ENCODE data around the gene KRTAP5-5.
A peak's percentile ranks its signal among the peaks of the same experiment; 100 is the strongest.
"Not testable (repeated sequence)": the region's sequence is repeated elsewhere in the genome, so short reads cannot be mapped to it uniquely, and the experiment has no call there.

The KRTAP5-5 gene

GRCh38 chr11:1597994-1598380, 31.6 kb upstream of the KRTAP5-5 start, which contains the start of gene KRTAP5-2:
KRTAP5-2 (minus strand) TSS chr11:1598294; CDS start chr11:1598250, 44 bp downstream.
- Histone ChIP-seq H3K4me2 (ENCODE audit: insufficient read depth, low read length, poor library complexity, severe bottlenecking) (no peak within 1 kb of the TSS), H4K8ac (ENCODE audit: low read depth, low read length) (peak within 1 kb of the TSS; percentile 43), H3K4me1 (ENCODE audit: control insufficient read depth in 2 of 2, insufficient read depth in 1 of 2, low read depth in 1 of 2, low read length in 2 of 2) (no peaks in the 10 kb centered on the region), H3K18ac (ENCODE audit: low read length) (no peak within 1 kb of the TSS), H2BK15ac (ENCODE audit: low read length) (no peak within 1 kb of the TSS), H2BK5ac (ENCODE audit: low read length) (no peak within 1 kb of the TSS), H3K9ac (ENCODE audit: low read depth, low read length, poor library complexity) (peak within 1 kb of the TSS; percentile 60), H3K79me1 (ENCODE audit: low read depth, low read length) (no peaks in the 10 kb centered on the region), H3K4ac (ENCODE audit: low read length) (no peak within 1 kb of the TSS), H2BK120ac (ENCODE audit: low read depth, low read length) (no peak within 1 kb of the TSS), H3K23ac (ENCODE audit: low read depth, low read length, poor library complexity) (peak within 1 kb of the TSS; percentile 65), H2AFZ (ENCODE audit: low read length) (no peak within 1 kb of the TSS), H3K14ac (ENCODE audit: low read length) (no peak within 1 kb of the TSS), H2AK5ac (ENCODE audit: low read depth, low read length) (no peak within 1 kb of the TSS), H3K27ac (replicated peaks; ENCODE audit: low read length) (no peak within 1 kb of the TSS), H3K4me3 (ENCODE audit: low read length in 2 of 2) (no peak within 1 kb of the TSS), H3K9me3 (replicated peaks in 1 of 2; ENCODE audit: control insufficient read depth in 2 of 2, insufficient read depth in 1 of 2, low read depth in 1 of 2, low read length in 2 of 2) (no peaks in the 10 kb centered on the region), H2BK12ac (ENCODE audit: low read length) (no peak within 1 kb of the TSS), H3K27me3 (ENCODE audit: control insufficient read depth in 3 of 3, insufficient read depth in 3 of 3, low read depth in 1 of 3, low read length in 3 of 3) (peaks cover 0 to 22% (median 11%) of the 10 kb centered on the region in 3 experiments), H3K36me3 (replicated peaks in 1 of 2; ENCODE audit: control insufficient read depth in 2 of 2, insufficient read depth in 2 of 2, low read length in 2 of 2) (no peaks in the 10 kb centered on the region), H4K91ac (ENCODE audit: low read depth, low read length, poor library complexity) (no peak within 1 kb of the TSS)
- no peak for DNase-seq (ENCODE audit: low spot score)
- no CpG with 5 or more reads among the region's 4 CpGs for WGBS, 2 donors (ENCODE audit: extremely low coverage in 2 of 2, insufficient read length in 2 of 2, insufficient replicate concordance in 1 of 2)

- not testable (repeated sequence) for H3K27ac ChIP-seq (replicated peaks; ENCODE audit: low read length); H3K4me1 ChIP-seq (ENCODE audit: control insufficient read depth in 2 of 2, insufficient read depth in 1 of 2, low read depth in 1 of 2, low read length in 2 of 2); H3K79me1 ChIP-seq (ENCODE audit: low read depth, low read length); H2BK120ac ChIP-seq (ENCODE audit: low read depth, low read length); H3K9me3 ChIP-seq (replicated peaks in 1 of 2; ENCODE audit: control insufficient read depth in 2 of 2, insufficient read depth in 1 of 2, low read depth in 1 of 2, low read length in 2 of 2); H3K36me3 ChIP-seq (replicated peaks in 1 of 2; ENCODE audit: control insufficient read depth in 2 of 2, insufficient read depth in 2 of 2, low read length in 2 of 2); DNase-seq (ENCODE audit: low spot score); H3K18ac ChIP-seq (ENCODE audit: low read length); H2BK5ac ChIP-seq (ENCODE audit: low read length); H2BK12ac ChIP-seq (ENCODE audit: low read length); H2AK5ac ChIP-seq (ENCODE audit: low read depth, low read length); H3K23ac ChIP-seq (ENCODE audit: low read depth, low read length, poor library complexity); H3K9ac ChIP-seq (ENCODE audit: low read depth, low read length, poor library complexity); H3K4me2 ChIP-seq (ENCODE audit: insufficient read depth, low read length, poor library complexity, severe bottlenecking); H4K91ac ChIP-seq (ENCODE audit: low read depth, low read length, poor library complexity); H2BK15ac ChIP-seq (ENCODE audit: low read length); H3K4me3 ChIP-seq (ENCODE audit: low read length in 2 of 2); H4K8ac ChIP-seq (ENCODE audit: low read depth, low read length); H3K14ac ChIP-seq (ENCODE audit: low read length); H3K4ac ChIP-seq (ENCODE audit: low read length); H2AFZ ChIP-seq (ENCODE audit: low read length)
- WGBS, 2 donors (ENCODE audit: extremely low coverage in 2 of 2, insufficient read length in 2 of 2, insufficient replicate concordance in 1 of 2) = no CpG with 5 or more reads among the region's 3 CpGs
- peaks cover 0 to 22% (median 11%) of the 10 kb centered on the region in 3 experiments for H3K27me3 ChIP-seq (ENCODE audit: control insufficient read depth in 3 of 3, insufficient read depth in 3 of 3, low read depth in 1 of 3, low read length in 3 of 3)
These were observed 31.2 kb upstream of the KRTAP5-5 start for GRCh38 chr11:1598406-1598805.

- no peak overlapping the region for H3K4ac ChIP-seq (ENCODE audit: low read length)
- no peak overlapping the region for H2BK15ac ChIP-seq (ENCODE audit: low read length)
- H3K23ac ChIP-seq (ENCODE audit: low read depth, low read length, poor library complexity) = no peak overlapping the region
- no peak overlapping the region for H2BK5ac ChIP-seq (ENCODE audit: low read length)
- H3K4me1 ChIP-seq (ENCODE audit: control insufficient read depth in 2 of 2, insufficient read depth in 1 of 2, low read depth in 1 of 2, low read length in 2 of 2) = no peaks in the 10 kb centered on the region
- no peak overlapping the region for H2BK12ac ChIP-seq (ENCODE audit: low read length)
- H3K79me1 ChIP-seq (ENCODE audit: low read depth, low read length) = no peaks in the 10 kb centered on the region
- no peak overlapping the region for H3K4me2 ChIP-seq (ENCODE audit: insufficient read depth, low read length, poor library complexity, severe bottlenecking)
- no CpG with 5 or more reads among the region's 6 CpGs for WGBS, 2 donors (ENCODE audit: extremely low coverage in 2 of 2, insufficient read length in 2 of 2, insufficient replicate concordance in 1 of 2)
- H2BK120ac ChIP-seq (ENCODE audit: low read depth, low read length) = no peak overlapping the region
- no peak overlapping the region for H2AK5ac ChIP-seq (ENCODE audit: low read depth, low read length)
- no peak overlapping the region for H4K8ac ChIP-seq (ENCODE audit: low read depth, low read length)
- H3K18ac ChIP-seq (ENCODE audit: low read length) = no peak overlapping the region
- no peaks in the 10 kb centered on the region for H3K9me3 ChIP-seq (replicated peaks in 1 of 2; ENCODE audit: control insufficient read depth in 2 of 2, insufficient read depth in 1 of 2, low read depth in 1 of 2, low read length in 2 of 2)
- H3K4me3 ChIP-seq (ENCODE audit: low read length in 2 of 2) = no peak overlapping the region
- H2AFZ ChIP-seq (ENCODE audit: low read length) = no peak overlapping the region
- H4K91ac ChIP-seq (ENCODE audit: low read depth, low read length, poor library complexity) = no peak overlapping the region
- peaks cover 0 to 22% (median 11%) of the 10 kb centered on the region in 3 experiments for H3K27me3 ChIP-seq (ENCODE audit: control insufficient read depth in 3 of 3, insufficient read depth in 3 of 3, low read depth in 1 of 3, low read length in 3 of 3)
- H3K14ac ChIP-seq (ENCODE audit: low read length) = no peak overlapping the region
- no peak for DNase-seq (ENCODE audit: low spot score)
- no peak overlapping the region for H3K27ac ChIP-seq (replicated peaks; ENCODE audit: low read length)
- H3K9ac ChIP-seq (ENCODE audit: low read depth, low read length, poor library complexity) = no peak overlapping the region
- H3K36me3 ChIP-seq (replicated peaks in 1 of 2; ENCODE audit: control insufficient read depth in 2 of 2, insufficient read depth in 2 of 2, low read length in 2 of 2) = no peaks in the 10 kb centered on the region
These were observed 30.8 kb upstream of the KRTAP5-5 start for GRCh38 chr11:1598816-1599215.

GRCh38 chr11:1600626-1601025, 28.9 kb upstream of the KRTAP5-5 start:
- Histone ChIP-seq H2BK12ac (ENCODE audit: low read length) (no peak overlapping the region), H4K8ac (ENCODE audit: low read depth, low read length) (no peak overlapping the region), H3K27ac (replicated peaks; ENCODE audit: low read length) (no peak overlapping the region), H3K27me3 (ENCODE audit: control insufficient read depth in 3 of 3, insufficient read depth in 3 of 3, low read depth in 1 of 3, low read length in 3 of 3) (peaks cover 0 to 38% (median 11%) of the 10 kb centered on the region in 3 experiments), H3K4me1 (ENCODE audit: control insufficient read depth in 2 of 2, insufficient read depth in 1 of 2, low read depth in 1 of 2, low read length in 2 of 2) (no peaks in the 10 kb centered on the region), H4K91ac (ENCODE audit: low read depth, low read length, poor library complexity) (no peak overlapping the region), H3K23ac (ENCODE audit: low read depth, low read length, poor library complexity) (no peak overlapping the region), H2AFZ (ENCODE audit: low read length) (peak overlapping the region; percentile 22), H2BK120ac (ENCODE audit: low read depth, low read length) (no peak overlapping the region), H2BK15ac (ENCODE audit: low read length) (no peak overlapping the region), H3K9me3 (replicated peaks in 1 of 2; ENCODE audit: control insufficient read depth in 2 of 2, insufficient read depth in 1 of 2, low read depth in 1 of 2, low read length in 2 of 2) (no peaks in the 10 kb centered on the region), H2BK5ac (ENCODE audit: low read length) (no peak overlapping the region), H3K4me3 (ENCODE audit: low read length in 2 of 2) (no peak overlapping the region), H3K18ac (ENCODE audit: low read length) (no peak overlapping the region), H3K14ac (ENCODE audit: low read length) (no peak overlapping the region), H3K79me1 (ENCODE audit: low read depth, low read length) (no peaks in the 10 kb centered on the region), H2AK5ac (ENCODE audit: low read depth, low read length) (no peak overlapping the region), H3K4ac (ENCODE audit: low read length) (no peak overlapping the region), H3K36me3 (replicated peaks in 1 of 2; ENCODE audit: control insufficient read depth in 2 of 2, insufficient read depth in 2 of 2, low read length in 2 of 2) (no peaks in the 10 kb centered on the region), H3K9ac (ENCODE audit: low read depth, low read length, poor library complexity) (no peak overlapping the region), H3K4me2 (ENCODE audit: insufficient read depth, low read length, poor library complexity, severe bottlenecking) (no peak overlapping the region)
- DNase-seq (ENCODE audit: low spot score) = no peak
- WGBS, 2 donors (ENCODE audit: extremely low coverage in 2 of 2, insufficient read length in 2 of 2, insufficient replicate concordance in 1 of 2) = no CpG with 5 or more reads among the region's 5 CpGs
